Measurements from ENCODE around the gene RAPGEF1.

The RAPGEF1 gene

DNA sequence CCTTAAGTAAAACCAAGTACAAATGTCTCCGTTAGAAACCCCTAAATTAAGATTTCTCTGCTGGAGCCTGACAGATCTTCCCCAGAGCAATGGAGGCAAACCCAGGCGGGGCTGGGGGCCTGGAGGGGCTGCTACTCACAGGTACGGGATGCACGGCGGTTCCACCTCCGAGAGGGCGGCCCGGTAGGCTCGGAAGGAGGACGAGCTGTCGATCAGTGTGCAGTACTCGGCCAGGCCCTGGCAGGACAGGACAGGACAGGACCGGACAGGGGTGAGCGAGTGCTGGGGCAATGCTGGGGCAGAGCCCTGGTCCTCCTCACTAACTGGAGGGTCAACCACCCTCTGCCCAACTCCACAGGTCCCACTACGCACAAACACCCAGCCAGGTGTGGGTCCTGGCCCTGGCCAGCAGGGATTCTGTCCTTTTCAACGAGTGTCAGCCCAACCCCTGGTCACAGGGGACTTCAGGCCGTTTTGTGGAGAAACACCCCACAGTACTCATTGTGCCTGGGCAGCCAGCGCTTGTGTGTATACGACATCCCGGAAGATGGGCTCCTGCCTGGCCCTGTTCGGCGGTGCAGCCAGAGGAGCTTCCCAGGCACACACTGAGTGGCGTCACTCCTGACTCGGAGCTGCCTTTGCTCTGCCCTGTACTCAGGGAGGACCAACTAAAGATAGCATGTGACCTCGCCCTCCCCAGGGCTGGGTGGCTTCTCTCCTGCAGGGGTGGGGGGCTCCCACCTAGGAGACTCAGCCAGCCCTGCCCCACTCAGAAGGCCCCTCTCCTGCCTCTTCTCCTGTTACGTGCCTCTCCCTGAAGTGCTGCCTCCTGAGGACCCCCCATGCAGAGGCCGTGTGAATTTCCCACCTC lies 157.2 kb downstream of the RAPGEF1 start:
- no peak for DNase-seq

DNA sequence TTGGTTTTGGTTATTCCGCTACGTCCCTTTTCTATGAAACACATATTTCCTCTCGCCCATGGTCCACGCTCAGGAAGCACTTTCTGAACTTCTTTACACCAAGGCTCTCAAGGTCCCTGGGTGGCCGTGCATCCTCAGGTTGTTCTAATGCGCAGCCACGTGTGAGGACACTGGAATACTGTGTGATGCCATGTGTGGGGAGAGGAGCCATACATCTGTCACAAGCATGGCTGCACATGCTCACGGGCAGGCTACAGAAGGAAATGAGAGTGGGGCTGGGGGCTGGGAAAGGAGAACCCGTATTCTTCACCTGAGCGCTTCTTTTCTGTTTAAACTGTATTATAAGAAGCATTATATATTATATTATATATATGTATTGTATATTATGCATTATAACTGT lies 157.8 kb downstream of the RAPGEF1 start:
- DNase-seq = no peak

DNA sequence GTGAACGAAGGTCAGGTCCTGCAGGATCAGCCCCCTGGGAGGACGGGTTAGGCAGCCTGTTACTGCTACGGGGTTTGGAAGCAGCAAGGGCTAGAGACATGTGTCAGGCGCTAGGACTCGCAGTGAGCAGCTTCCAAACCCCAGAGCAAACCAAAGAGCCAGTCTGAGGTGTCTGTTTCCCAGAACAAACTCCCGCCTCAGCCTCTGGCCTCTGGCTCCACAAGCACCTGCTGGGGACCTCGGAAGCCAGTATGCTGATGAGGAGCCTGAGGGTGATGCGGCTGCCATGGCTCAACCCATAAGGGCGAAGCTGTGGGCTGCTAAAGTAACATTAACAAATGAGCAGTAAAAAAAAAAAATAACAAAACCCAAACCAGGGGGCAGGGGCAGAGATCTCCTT lies 159.5 kb downstream of the RAPGEF1 start:
- no peak for DNase-seq

DNA sequence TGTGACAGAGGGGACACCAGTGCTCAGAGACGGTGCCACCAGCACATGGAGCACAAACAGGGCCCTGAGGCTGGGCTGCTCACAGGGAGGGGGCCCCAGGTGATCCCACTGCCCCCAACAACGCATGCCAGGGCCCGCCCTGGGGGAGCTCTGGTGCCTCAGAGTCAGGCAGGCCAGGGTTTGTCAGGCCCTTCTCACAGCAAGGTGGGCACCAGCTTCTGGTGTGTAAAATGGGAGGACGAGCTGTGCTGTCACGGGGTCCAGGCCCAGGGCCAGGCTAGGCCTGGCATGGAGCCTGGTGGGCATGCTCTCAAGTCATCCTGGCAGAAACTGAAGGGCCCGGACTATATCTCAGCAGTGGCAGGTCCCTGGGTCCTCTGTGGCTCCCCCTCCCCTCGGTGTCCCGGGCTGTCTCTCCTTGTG lies 160.1 kb downstream of the RAPGEF1 start:
- DNase-seq = no peak

DNA sequence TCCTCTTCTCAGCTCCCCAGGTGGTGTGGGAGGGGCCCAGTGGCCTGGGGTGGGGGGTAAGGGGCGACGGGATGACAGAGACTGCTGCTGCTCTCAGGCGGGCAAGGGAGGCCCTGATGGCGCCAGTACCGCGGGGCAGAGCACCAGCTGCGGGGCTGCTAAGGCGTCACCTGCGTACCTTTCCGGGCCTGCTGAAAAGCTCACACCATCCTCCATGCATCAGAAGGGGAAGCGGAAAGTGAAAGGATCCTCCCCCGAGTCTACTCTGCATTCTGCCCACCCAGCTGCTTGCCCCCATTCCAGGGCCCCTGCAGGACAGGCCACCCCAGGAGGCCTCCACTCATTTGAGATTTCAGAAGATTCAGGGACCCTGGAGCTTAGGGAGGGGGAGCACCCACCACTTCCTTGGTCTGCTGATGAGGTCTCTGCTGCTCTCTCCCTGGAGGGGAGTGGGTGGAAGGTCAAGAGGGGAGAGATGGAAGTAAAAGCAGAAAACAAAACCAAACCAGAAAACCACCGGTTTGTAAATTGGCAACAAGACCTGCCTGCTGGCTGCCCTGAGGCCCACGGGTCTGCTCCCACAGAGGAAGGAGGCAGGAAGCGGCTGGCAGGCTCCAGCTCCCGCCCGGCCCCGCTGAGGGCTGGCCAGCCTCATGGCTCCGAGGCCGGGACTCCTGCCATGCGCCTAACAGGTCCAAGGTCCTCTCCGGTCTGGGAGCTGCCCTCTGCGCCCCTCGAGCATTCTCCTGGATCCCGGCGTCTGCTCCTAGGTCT lies 161.0 kb downstream of the RAPGEF1 start:
- no peak for DNase-seq

DNA sequence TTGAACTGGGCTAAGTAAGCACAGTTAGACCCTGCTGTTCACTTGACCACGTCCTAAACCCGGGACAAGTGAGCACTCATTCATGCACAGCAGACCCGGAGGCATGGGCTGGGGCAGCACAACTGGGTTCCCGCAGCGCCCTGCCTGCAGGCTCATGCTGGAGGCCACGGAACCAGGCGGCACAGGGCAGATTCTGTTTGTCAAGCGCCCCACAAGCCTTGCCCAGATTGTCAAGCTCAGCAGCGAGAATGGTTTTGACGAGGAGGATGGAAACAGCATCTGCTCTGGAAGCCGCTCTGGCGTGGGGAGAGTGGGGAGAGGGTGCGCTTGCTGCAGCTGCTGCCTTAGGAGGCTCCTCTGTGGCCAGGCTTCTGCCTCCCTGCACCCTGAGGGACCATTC lies 161.9 kb downstream of the RAPGEF1 start:
- no peak for DNase-seq

DNA sequence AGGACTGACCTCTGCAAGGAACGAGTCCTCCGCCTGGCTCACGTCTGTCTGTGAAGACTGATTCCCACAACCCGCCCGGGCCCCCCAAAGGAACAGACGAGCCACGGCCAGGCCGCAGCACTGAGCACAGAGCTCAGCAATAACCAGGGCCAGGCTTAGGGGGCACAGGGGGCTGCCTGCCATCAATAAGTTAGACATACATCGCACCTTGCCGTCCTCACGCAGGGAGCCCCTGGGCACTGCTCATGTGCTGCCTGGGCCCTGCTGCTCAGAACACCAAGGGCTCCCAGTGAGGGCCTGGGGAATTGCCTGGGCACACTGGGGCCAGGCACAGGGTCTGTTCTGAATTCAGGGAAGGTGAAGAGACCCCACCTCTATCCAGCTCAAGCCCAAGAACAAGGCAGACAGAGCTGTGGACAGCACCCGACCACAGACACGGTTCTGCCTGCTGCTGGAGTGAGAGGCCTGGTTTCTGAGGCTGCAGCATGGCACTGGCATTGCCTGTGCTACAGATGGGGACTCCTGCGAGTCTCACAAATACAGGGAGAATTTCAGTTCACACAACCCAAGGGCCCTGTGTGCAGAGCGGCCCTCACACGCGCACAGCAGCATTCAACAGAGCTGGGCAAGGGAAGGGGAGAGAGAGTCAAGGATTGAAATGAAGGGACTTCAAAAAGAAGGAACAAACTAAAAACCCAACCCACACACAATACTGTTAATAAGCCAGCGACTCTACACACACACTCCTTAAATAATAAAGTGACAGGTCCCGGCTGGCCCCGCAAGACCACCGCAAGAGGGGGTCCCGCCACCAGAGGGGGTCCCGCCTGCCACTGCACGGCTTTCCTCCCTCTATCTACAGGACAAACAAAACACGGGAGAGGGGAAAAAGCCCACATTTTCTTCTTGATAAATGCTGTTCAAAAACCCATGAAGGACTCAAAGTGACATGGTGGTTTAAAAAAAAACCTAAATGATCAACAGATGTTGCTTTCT lies 162.6 kb downstream of the RAPGEF1 start:
- no peak for DNase-seq

DNA sequence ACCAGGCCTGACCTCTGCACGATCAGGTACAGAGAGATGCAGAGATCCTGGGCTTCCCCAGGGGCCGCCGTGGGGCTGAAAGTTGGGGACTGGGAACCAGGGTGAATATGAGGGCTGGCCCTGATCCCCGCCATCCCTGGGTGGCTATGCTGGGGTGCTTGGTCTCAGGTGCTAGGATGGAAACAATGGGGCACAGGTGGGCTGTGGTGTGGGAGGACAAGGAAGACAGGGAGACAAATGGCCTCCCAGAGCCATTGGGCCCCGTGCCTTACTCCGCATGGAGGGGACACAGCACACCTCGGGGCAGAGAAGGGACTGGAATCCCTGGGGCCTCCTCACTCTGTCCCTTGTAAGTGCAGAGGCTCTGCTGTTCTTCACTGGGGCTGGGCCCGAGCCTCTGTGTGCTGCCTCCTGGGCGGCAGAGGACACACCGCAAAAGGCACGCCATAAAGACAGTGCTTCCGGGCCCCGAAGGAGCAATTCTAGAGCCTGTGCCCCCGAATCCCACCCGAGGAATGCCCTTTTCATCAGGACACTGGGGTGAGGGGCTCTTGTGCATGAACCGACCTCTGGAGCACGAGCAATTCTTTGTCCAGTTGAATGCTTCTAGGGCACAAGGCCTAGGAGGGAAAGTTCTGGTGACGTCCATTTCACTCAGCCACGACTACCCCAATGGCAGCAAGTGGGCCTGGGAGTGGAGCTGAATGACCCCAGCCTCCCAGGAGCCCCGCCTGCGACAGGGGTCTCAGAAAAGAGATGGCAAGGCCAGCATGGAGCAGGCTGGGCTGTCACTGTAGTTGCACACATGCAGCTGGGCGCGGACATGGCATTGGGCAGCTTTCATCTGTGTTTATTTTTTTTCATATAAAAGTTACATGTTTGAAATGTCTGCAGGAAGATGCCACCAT lies 163.7 kb downstream of the RAPGEF1 start:
- no peak for DNase-seq

DNA sequence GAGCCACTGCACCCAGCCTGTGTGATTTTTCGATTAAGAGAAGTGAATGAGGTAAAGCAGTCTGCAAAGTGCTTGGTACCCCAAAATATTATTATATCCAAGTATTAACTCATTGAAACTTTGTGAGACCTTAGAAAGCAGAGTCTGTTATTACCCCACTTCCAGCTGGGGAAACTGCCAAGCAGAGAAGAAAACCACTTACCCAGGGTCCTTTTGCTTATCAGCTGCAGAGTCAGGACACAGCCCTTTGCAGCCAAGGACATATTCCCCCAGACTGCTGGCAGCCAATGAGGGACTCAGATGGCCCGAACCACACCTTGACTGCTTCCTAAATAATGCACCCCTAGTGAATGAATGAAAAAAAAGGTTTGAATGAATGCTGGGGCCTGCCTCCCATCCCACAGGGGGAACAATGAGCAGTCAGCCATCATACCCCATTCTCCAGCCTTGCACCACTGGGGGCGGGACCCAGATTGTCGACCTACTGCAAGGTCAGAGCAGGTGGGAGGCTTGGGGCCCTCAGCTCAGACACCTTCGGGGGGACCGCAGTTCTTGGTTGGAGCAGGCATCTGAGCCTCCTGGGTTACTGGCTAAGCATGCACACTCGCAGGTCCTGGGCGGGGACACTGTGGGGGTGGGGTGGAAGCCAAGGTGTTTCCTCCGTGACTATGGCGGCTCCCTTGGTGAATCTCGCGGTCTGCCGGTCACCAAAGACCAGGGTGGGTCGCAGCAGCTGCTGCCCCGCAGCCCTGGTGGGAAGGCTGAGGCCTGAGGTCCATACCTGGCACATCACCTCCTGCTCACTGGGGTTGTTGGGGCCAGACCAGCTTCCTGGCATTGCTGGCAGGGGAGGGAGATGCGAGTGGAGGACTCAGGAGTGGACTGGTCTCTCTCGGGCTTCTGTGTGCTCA lies 164.9 kb downstream of the RAPGEF1 start:
- DNase-seq = no peak

DNA sequence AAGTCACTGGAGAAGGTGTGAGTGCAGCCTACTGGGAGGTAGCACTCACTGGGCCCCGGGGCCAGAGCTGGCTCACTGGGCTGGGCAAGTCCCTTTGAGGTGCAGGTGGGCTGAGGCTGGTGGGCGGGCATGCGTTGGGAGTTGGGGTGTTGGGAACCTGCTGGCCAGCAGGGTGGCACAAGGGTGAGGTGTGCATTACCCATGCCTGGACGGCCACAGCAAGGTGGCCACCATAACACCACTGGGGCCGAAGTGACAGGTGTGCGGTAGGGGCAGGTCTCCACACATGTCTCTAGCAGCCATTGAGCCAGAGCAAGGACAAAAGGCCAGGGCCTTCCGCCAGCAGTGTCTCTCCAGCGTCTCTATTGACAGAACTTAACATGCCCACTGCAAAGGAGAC lies 172.0 kb downstream of the RAPGEF1 start:
- no peak for DNase-seq

DNA sequence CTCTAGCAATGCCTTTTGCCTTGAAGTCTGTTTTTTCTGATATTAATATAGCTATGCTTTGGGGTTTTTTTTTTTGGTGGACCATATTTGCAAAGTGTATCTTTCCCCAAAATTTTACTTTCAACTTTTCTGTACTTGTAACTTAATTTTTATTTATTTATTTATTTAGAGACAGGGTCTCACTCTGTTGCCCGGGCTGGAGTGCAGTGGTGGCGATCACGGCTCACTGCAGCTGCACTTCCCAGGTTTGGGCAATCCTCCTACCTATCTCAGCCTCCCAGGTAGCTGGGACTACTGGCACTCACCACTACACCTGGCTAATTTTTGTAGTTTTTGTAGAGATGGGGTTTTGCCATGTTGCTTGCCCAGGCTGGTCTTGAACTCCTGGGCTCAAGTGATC lies 173.7 kb downstream of the RAPGEF1 start:
- no peak for DNase-seq

DNA sequence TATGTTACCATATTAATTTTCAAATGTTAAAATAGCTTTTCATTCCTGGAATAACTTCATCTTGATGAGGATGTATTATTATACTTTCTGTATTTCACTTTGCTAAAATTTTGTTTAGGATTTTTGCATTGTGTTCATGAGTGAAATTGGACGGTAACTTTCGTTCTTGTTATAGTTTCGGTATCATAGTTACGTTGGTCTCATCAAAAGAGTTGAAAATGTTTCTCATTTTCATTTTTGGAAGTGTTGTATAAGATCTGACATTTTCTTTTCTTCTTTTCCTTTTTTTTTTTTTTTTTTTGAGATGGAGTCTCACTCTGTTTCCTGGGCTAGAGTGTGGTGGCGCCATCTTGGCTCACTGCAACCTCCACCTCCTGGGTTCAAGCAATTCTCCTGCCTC lies 174.5 kb downstream of the RAPGEF1 start:
- no peak for DNase-seq

DNA sequence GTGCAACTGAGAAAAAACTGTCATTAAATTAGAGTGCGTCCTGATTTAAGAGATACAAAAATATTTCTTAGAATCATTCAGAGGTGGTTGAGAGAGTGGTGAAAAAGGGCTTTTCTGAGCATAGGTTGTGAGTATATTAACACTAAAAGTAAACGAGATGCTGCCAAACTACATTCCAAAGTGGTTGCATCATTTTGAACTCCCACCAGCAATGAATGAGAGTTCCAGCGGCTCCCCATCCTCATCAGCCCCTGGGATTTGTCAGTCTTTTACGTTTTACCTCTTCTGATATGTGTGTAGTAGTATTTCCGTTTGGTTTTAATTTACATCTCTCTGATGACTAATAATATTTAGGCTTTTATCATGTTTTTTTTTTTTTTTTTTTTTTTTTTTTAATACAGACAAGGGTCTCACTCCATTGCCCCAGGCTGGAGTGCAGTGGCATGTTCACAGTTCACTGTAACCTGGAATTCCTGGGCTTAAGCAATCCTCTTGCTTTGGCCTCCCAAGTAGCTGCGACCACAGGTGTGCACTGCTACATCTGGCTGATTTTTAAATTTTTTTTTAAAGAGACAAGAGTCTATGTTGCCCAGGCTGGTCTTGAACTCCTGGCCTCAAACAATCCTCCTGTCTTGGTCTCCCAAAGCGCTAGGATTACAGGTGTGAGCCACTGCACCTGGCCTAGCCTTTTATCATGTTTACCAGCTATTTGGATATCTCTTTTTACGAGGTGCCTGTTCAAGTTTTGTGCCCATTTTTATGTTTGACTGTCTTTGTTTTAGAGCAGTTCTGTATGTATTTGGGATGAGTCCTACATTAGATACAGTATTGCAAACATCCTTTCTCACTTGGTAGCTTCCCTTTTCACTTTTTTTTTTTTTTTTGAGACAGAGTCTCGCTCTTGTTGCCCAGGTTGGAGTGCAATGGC lies 177.6 kb downstream of the RAPGEF1 start:
- DNase-seq = no peak

DNA sequence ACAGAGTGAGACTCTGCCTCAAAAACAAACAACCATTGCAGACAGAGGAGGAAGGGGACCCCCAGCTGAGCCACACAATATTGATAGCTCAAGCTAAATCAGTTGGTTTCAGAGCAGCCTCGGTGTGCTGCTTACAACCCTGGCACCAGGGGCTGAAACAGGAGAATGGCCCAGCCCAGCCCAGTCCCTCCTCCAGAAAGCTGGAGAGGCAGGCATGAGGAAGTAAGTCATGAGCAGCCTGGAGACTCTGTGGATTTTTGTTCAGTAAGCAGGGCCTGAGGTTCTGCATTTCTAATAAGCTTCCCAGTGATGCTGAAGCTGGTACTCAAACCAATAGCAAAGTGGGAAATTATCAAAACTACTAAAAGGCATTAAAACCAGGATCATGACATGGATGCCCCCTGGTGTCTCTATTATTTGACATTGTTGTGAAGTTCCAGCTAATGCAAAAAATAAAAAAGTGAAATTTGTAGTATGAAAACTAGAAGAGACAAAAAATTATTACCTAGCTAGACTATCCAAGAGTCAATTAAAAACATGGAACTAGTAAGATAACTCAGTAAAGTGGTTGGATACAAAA lies 180.4 kb downstream of the RAPGEF1 start:
- no peak for DNase-seq

DNA sequence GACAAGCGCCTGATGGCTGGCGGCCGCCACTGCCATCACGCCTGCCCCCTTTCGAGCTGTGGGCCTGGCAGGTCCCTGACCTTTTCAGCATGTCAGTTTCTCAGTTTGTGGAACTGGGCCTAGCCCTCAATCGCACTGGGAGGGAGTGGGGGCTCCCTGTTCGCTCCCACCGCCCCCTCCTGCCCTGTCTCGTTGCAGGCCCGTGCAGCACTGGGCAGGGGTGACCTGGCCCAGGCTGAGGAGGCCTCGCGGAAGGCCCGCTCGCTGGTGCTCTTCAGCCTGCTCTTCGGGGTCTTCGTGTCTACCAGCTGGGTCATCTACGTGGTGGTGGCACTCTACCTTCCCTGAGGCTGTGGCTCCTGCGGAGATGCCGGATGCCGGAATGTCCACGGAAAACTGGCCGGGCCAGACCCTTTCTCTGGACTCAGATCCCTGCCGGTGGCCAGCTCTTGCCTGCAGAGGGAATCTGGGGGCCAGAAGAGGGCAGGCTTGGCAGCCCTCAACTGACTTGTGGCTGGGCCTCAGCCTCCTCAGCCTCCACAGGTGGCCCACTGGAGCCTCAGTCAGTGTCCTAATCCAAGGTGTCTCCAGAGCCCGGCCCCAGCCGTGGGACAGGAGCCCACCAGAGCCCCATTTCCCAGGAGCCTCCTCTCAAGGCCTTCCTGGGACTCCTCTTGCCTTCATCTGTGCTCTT lies 181.9 kb downstream of the RAPGEF1 start:
- DNase-seq = no peak

DNA sequence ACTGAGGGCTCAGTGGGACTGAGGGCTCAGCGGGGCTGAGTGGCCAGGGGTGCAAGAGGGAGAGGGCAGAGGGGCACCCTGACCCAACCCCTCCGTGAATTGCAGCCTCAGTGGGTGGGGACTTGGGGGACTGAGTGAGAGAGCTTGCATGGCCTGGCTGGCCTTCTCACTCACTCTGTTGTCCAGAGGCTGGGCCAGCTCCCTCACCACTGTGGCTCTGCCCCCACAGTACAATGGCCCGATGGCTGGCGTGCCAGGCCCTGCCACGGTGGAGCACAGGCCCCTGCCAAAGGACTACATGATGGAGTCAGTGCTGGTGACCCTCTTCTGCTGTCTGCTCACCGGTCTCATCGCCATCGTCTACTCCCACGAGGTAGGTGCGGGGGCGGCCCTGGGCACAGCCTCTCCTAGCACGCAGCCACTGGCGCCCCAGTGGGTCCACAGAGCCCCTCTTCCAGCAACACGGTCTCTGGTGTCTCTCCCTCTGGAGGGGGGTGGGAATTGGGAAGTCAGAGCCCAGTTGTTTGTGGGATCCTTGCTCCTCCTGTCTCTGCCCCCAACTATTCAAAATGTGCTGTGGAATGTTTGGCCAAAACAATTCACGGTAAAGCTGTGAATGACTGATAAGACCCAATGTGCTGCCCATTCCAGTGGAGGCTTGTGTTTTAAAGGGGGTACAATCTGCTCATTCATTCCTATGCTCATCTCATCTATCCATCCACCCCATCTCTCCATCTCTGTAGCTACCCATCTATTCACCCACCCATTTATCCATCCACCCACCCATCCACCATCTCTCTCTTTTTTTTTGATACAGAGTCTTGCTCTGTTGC lies 183.8 kb downstream of the RAPGEF1 start:
- DNase-seq = no peak

DNA sequence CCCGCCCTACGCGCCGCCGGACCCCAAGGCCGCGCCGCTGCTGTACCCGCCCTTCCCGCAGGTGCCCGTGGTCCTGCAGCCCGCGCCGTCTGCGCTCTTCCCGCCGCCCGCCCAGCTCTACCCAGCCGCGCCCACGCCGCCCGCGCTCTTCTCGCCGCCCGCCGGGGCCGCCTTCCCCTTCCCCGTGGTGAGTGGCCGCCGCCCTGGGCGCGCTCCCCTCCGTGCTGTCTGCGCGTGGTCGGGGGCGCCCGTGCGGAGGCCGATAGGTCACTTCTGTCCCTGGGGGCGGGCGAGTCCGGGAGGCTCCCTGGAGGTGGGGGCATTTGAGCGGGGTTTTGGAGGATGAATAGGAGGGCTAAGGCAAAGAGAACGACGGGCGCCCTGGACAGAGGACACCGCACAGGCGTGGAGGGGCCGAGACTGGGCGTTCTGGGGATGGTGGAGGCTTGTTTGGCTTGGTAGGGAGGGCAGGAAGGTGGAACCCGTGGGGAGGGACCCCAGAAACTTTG lies 185.0 kb downstream of the RAPGEF1 start:
- DNase-seq = no peak
